Measurements from ENCODE around the gene SIAH3.

The SIAH3 gene

GRCh38 chr13:45889590-45890243, 38.2 kb upstream of the SIAH3 start:
- no peak overlapping the region for H3K4me3 ChIP-seq (ENCODE audit: low read depth, low read length)
- TF ChIP-seq CTCF (IDR thresholded peaks at IDR 0.05; ENCODE audit: low read depth, low read length, missing control alignments) = no peak
- no peak for DNase-seq (ENCODE audit: low read depth)
- in situ Hi-C loops (cut with HindIII; ENCODE audit: low sequenced_read_pairs) = no loop called here

- H3K4me3 ChIP-seq (ENCODE audit: low read depth, low read length) = no peak overlapping the region
- no peak for DNase-seq (ENCODE audit: low read depth)
- in situ Hi-C loops (cut with HindIII; ENCODE audit: low sequenced_read_pairs) = no loop called here
These were observed 34.9 kb upstream of the SIAH3 start for GRCh38 chr13:45886466-45886865.

GRCh38 chr13:45885194-45885593, 33.6 kb upstream of the SIAH3 start:
- no peak overlapping the region for H3K4me3 ChIP-seq (ENCODE audit: low read depth, low read length)
- no peak for DNase-seq (ENCODE audit: low read depth)
- in situ Hi-C loops (cut with HindIII; ENCODE audit: low sequenced_read_pairs) = no loop called here
- TF ChIP-seq CTCF (IDR thresholded peaks at IDR 0.05; ENCODE audit: low read depth, low read length, missing control alignments) = no peak

More at GRCh38 chr13:45886466-45886865, 34.9 kb upstream of the SIAH3 start:
- no peak for TF ChIP-seq CTCF (IDR thresholded peaks at IDR 0.05; ENCODE audit: low read depth, low read length, missing control alignments)

GRCh38 chr13:45882626-45883025, 31.1 kb upstream of the SIAH3 start:
- in situ Hi-C loops (cut with HindIII; ENCODE audit: low sequenced_read_pairs) = no loop called here
- H3K4me3 ChIP-seq (ENCODE audit: low read depth, low read length) = no peak overlapping the region
- no peak for TF ChIP-seq CTCF (IDR thresholded peaks at IDR 0.05; ENCODE audit: low read depth, low read length, missing control alignments)
- no peak for DNase-seq (ENCODE audit: low read depth)

- H3K4me3 ChIP-seq (ENCODE audit: low read depth, low read length) = no peak overlapping the region
- in situ Hi-C loops (cut with HindIII; ENCODE audit: low sequenced_read_pairs) = no loop called here
- TF ChIP-seq CTCF (IDR thresholded peaks at IDR 0.05; ENCODE audit: low read depth, low read length, missing control alignments) = no peak
- no peak for DNase-seq (ENCODE audit: low read depth)
These were observed 29.8 kb upstream of the SIAH3 start for GRCh38 chr13:45881353-45881752.

GRCh38 chr13:45880242-45880641, 28.7 kb upstream of the SIAH3 start:
- DNase-seq (ENCODE audit: low read depth) = no peak
- H3K4me3 ChIP-seq (ENCODE audit: low read depth, low read length) = no peak overlapping the region
- TF ChIP-seq CTCF (IDR thresholded peaks at IDR 0.05; ENCODE audit: low read depth, low read length, missing control alignments) = no peak
- in situ Hi-C loops (cut with HindIII; ENCODE audit: low sequenced_read_pairs) = no loop called here

Data from astrocyte of the cerebellum (primary cell).